GM19328 (cell line): Measurements from ENCODE around the gene DACH1.
"Not testable (repeated sequence)": the region's sequence is repeated elsewhere in the genome, so short reads cannot be mapped to it uniquely, and the experiment has no call there.

ENCODE experiments used
- ATAC-seq: cut with Tn5 transposase; IDR thresholded peaks from one replicate; pipeline ENCODE4 v1.9.1; 2021; ENCODE audit warnings: mild to moderate bottlenecking, moderate library complexity; ENCODE audit not compliant: unreplicated experiment

DACH1 gene

DNA sequence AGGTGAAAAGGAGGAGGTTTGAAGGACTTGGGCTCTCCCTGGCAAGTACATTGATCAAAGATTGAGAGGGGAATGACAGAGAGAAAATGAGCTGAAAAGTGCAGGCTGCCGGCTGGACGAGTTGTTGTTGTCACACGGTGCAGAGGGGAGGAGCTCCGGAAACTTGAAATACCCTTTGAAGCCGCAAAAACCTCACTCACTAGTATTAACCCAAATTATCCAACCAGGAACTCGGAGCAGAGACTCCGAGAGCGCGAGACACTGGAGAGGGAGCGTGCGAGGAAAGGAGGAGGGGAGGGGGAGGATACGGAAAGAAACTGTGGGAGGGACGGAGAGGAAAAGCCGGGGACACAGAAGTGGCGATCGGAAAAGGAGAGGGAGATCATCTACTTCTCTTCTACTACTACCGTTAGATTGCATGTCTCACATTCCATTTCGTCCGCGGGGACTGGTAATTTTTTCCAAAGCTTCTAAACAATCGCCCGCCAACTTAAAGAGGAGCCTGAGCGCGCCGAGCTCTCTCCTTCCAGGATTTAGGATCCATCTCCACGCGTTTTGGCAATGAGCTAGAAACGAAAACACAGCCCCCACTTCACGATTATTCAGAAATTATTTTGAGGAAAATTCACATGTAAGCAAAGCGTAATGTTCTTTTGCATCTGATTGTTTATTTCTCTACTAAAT, at the start of gene DACH1:
Gene DACH1 (minus strand): TSS at position 74 of the 684 bp plus-strand sequence.
- no peak for ATAC-seq

DNA sequence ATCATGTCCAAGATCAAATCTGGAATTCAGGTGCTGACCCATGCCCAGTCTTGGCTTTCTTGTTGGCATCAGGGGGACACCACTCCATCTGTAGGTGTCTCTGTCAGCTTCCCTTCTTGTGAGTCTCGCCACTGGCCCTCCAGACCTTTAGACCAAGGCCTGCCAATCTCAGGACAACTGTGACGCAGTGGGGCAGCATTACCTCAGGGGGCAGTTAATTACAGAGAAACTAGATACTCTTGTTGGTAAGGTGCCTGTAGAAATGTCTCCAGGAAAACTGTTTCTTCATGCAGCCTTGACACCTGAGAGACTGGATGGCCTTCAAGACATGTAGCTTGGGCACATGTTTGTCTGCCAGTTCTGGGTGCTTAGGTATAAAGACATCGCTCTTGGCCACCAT, 46.7 kb upstream of the DACH1 start:
- ATAC-seq, result no peak

DNA sequence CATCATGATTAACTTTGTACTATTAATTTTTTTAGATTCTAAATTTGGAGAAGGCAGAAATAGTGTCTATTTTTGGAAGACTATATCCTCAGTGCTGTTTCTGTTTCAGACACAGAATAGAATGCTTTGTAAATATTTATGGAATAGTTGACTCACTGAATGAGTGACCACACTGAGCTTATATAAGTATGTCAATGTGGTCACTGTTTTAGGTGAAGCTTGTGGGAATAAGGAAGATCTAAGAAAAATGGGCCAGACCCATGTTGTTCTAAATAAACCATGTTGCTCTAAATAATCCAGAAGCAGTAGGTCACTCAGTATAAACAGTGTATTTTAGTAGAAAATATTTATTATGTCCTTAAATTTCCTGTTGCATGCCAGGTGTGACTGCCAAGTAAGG, 45.5 kb upstream of the DACH1 start:
- no peak for ATAC-seq

DNA sequence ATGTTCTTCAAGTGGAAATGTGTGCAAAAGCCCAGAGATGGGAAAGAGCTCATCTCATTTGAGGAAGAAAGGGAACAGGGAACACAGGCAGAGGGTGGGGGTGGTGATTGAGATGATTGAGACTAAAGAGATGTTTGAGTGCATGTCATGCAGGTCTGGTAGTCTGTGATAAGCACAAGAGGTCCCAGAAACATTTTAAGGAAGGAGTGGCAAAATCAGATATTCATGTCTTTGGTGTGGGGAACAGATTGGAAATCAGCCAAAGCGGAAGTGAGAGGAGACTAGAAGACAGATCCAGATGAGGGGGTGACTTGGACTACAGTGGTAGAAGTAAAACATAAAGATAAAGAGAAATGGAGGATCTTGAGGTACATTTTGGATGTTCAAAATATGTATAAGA, 39.4 kb upstream of the DACH1 start:
- no peak for ATAC-seq

DNA sequence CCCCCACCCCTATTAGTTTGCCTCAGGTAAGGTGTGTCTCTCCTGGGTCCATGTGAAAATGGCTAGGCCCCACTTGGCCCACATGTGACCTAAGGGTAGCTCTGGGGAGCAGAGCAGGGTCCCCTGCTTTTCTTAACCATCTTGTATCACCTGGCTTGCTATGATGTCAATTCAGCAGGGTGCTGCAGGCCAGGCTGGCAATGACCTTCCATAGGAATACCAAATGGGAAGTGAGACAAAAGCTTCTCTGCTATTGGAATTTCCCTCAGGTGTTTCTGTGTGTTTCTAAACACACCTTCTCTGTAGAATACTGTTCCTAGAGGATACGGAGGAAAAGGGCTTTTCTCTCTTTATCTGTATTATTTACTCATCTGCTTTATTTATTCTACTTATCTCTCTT, 35.7 kb upstream of the DACH1 start:
- no peak for ATAC-seq

DNA sequence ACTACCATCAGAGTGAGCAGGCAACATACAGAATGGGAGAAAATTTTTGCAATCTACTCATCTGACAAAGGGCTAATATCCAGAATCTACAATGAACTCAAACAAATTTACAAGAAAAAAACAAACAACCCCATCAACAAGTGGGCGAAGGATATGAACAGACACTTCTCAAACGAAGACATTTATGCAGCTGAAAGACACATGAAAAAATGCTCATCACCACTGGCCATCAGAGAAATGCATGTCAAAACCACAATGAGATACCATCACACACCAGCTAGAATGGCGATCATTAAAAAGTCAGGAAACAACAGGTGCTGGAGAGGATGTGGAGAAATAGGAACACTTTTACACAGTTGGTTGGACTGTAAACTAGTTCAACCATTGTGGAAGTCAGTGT, 26.5 kb upstream of the DACH1 start:
- ATAC-seq, result not testable (repeated sequence)

DNA sequence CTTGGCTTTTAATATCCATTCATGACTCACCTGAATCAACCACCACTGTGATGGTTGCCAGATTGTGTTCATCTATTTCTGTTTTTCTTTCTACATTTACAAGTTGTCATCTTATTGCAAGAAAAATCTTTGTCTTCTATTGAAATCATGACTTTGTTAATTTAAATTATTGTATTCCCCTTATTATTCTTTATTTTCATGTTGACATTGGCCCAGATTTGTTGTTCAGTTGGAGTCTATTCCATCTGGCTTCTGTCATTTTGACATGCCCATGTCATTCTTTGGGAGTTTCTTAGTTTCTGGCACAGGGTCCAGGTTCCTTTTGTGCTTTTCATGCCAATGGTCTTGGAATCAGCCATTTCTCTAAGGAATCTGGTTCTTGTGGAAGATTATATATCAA, 19.9 kb upstream of the DACH1 start:
- no peak for ATAC-seq

DNA sequence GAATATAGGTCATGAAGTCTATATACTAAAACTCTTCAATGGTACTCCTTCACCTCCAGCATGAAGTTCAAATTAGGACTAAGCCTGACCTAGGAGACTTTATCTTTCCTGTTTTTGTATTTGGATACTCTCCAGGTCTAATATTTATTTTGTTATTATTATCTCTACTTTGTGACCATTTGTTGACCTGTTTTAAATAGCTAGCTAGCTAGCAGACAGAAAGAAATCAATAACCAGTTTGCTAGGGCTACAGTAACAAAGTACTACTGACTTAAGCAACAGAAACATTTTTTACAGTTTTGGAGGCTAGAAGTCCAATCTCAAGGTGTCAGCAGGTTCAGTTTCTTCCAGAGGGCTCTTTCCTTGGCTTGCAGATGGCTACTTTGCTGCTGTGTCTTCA, 15.1 kb upstream of the DACH1 start:
- no peak for ATAC-seq

DNA sequence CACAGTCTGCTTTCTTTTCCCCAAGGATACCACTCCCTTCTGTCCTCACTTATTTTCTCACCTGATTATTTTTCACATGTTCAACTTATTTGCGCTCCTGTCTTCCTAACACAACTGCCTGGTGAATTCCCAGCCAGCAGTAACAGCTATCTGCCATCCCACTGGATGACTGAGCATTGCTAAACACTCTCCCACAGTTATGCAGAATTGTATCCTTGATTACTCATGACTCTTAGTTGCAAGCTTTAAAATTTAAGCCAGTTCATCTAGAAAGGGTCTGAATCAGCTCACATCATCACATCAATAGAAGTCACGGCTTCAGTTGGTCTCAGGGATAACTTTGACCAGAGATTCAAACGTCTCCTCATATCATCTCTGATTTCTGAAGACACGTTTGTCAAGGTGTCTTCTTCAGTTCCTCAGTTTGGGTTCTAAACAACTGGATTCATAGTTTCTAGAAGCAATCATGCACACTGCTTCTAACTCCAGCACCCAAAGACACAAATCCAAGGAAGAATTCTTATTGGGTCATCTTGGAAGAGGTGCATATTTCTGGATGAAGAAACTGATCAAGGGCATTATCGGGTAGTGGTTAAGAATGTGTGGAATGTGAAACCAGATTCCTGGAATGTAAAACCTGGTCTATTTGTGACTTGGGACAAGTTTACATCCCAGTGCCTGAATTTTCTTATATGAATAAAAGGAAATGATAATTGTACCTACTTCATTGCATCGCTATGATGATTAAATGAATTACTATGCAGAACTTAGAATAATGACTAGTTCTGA, 13.9 kb upstream of the DACH1 start:
- ATAC-seq, result no peak

DNA sequence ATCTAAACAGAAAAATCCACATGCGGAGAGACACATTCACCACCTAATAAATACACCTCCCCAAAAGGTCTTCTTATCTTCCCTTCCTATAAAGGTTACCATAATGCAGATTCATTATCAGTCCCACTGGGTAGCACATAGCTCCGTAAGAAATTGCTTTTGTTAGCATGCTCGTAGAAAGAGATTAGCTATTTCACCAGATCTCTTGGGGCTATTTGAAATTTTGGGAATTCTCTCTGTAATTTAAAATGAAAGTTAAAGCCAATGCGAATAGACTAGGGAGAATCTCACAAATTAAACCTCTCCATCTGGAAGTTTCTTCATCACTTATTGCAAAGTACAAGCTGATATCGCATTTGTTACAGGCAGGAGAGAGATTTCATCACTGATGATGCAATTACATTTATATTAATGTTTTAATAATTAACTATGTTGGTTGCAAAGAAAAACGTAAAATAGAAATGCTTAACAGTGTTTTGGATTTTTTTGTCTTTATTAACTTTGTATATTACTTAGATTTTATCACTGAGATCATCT, 12.9 kb upstream of the DACH1 start:
- no peak for ATAC-seq

DNA sequence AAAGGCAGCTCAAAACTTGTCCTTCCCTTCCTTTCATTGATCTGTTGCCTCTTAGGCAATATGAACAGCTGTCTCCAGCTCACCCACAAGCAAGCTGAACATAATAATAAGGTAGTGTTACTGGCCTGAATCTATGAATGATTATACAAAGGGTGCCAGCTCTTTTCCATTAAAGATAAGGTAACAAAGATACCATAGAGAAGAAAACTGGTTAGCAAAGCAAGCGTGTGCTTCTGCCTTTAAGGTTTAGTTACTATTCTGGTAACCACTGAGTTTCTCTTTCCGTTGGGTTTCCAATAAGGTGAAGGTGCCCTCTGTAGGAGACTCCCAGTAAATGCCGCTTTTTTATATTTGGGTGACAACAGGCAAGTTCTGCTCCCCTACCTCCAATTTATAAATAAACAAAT, 12.1 kb upstream of the DACH1 start:
- peak; percentile 91 for ATAC-seq

DNA sequence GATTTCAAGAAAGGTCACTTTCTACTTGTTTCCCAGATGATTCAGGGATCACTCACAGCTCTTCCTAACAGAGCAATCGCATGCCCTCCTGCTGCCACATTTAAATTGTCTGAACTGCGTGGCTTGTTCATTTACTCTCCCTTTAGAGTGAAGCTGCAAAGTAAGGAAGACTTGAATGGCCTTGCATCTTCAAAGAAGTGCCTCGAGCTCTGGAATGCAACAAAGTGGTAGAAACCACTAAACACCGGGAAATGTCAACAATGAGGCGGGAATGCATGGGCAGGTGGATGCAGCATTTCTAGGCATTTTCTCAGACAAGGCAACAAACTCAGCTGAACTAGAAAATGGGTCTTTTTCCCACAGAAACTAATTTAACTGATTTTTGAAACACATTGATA, 10.3 kb upstream of the DACH1 start:
- no peak for ATAC-seq

DNA sequence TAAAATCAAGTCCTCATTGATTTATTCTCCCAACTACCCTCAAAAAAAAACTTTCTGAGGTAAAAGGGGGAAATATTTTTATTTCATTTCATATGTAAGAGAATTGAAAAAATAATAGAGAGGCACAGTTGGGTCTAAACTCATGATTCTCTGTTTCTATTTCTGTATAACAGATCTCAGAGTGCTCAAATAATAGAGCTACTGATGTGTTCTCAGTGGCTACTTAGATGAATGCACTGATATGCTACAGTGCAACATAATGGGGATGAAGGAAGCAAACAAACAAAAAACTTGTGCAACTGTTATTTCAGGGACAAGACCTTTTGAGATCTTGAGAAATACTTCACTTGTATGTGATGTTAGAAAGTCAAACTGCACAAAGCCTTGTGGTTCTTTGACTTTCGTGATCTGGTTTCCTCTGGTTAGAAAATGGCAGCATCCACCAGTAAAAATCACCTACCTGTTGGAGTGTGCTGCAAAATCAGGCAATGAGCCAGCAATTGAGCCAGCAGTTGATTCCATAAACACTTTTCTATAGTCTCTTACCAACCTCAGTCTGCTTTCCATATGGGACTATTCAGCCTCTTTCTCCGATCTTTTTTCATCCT, 9.7 kb upstream of the DACH1 start:
- ATAC-seq, result no peak

DNA sequence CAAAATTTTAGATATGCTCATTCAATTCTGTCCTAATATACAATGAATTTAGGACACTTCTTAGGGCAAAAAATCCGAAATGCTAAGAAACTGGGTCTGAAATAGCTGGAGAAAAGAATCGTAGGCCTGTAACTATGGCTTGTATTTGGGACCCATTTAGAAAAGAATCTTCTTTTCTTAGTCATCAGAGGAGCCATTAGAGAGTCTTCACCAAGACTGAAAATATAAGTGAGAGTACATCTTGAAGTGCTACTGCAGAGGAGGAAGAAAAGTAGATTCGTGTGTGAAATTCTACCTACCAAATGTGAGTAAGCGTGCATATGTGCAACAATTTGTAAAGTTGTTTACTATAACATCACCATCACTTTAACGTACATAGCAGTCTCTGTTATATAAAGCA, 8.8 kb upstream of the DACH1 start:
- ATAC-seq, result no peak

DNA sequence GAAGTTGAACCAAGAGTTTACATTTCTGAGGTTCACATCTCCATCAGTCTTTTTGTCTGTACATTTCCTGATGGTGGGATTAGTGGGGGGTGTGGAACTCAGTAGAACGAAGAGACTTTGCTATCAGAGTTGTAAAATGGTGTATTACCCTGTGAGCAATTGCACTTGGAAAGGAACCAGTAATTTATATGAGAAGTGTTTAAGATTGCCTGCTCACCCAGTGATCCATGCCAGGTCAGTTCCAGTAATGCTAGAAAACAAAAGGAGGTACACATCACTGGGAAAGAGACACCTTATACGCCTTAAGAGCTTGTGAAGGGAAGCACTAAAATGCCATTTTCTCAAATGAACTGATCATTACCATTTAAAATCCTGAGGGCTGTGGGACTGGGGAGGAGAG, 7.5 kb upstream of the DACH1 start:
- no peak for ATAC-seq

DNA sequence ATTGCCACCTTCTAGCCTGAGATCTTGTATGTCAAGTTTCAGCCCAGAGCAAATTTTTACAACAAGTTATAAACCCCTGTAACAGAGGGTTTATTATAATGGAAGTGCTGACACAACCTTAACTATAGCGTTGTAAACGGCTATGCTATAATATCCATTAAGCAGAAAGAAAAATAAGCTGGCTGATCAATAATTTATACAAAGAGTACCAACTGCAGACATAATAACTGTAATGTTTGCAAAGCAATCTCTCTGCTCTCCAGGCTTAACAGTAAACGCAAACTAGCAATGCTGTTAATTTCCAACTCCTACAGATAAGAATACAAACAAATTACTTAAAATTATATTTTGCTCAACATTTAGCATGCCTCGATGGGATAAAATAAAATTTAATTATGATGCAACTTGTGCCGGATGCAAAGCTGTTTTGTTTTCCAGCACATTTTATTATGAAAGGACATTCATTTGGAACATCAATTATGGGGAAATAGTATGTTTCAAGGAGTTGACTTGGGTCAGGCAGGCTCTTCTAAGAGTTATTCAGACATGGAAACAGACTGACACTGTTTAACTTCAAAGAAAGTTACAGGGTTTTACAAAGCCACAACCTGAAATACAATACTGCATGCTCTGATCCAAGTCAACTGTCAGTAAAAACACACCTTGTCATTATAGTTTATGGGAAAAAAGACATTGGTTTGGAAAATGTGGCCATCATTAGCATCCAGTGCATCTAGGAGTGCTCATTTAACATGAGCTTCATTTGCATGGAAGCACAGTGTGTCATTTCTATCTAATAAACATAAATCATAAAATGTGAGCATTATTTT, 6.6 kb upstream of the DACH1 start:
- no peak for ATAC-seq

DNA sequence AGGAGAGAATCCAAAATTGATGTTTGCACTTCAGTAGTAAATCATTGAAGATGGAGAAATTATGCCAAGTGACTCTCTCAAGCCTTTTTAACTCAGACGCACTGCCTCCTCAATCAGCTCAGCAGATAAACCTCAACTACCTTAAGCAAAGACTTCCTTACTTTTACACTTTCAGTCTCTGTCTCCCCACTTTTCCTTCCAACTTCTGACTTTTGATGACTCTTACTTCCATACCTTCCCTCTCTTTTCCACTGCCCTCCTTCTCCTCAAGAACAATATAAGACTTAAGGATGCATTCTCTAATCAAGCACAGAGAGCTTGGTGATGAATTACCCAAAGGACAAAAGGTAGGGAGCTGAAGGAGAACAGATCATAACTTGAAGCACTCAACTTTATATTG, 4.8 kb upstream of the DACH1 start:
- ATAC-seq, result no peak

DNA sequence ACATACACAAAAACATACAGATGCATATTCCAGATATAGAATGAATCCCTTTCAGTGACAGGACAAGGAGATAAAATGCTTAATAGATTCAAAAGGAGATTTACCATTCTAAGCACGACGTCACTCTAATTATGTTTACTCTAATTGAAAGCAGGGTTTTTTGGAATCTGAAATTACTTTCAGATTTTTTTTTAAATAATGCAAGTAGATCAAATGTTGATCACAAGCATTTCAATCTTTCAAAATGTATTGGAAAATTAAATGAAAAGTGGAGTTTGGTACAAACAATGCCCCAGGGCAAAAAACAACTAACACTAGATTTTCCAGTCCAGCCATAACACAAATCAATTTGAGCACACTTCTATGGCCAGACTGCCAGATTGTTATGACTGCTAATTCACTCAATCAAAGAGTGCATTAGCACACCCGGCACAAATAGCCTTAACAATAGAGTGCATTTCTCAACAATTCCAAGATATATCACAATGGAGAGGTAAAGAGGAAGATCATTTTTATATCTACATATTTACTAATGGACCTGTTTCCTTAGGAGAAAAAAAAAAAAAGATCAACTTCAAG, 4.3 kb upstream of the DACH1 start:
- no peak for ATAC-seq

DNA sequence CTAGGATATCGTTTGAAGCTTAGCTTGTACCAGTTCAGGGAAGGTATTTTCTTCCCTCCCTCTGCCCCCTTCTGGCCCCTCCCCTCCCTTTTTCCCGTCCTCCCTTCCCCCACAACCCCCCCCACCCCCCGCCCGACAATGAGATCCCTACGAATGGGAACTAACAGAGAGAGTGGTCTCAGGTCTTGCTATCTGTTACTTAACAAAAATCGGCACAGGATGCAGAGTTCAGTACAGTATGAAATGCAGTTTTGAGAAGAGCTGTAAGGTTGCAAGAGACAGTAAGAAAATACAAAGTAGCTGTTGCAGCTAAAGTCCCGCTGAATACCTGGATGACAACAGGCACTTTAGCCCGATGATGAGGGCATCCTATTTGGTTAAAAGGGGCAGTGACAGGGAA, 3.1 kb upstream of the DACH1 start:
- no peak for ATAC-seq

DNA sequence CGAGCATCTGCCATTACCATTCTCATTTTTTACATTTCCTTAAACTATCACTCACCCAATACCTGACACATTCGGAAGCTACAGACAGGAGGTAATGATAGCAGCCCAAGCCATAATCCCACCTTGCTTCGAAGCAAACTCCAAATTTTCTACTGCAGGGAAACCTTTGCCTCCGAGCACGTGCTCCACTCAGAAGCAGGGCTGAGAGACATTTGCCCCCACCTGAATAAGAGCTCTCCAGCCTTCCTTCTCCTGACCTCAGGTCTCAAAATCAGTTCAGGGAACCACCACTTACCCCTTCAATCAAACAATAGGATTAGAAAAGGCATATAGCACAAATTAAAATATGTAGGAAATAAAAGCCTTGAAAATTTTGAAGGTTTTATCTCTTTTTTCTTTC, 2.3 kb upstream of the DACH1 start:
- ATAC-seq, result no peak
